Kidney epithelial cell (primary cell): ENCODE data around the gene NALF2. TPM values are rescaled to one million over a fixed set of nuclear protein-coding genes. Genes with fewer than 3 reads are reported as not detected.

Experiments used
- DNase-seq: peaks from one replicate; pipeline ENCODE4 v3.0.0-alpha.2; 2010; ENCODE audit warnings: low read depth
- H3K27me3 ChIP-seq: 2 replicates; pipeline ENCODE4 v1.6.0; 2011; ENCODE audit warnings: low read length; ENCODE audit not compliant: control insufficient read depth, insufficient read depth
- H3K36me3 ChIP-seq: 2 replicates; pipeline ENCODE4 v1.5.1; 2011; ENCODE audit warnings: low read length; ENCODE audit not compliant: control insufficient read depth, insufficient read depth
- H3K4me3 ChIP-seq: 2 replicates; pipeline ENCODE4 v1.5.1; 2011; ENCODE audit warnings: low read depth, mild to moderate bottlenecking, control low read depth, low read length
- CTCF ChIP-seq: IDR thresholded peaks from 2 replicates; pipeline ENCODE4 v1.5.1; 2011; ENCODE audit warnings: mild to moderate bottlenecking, moderate library complexity, low read length, control low read depth, inconsistent platforms; ENCODE audit not compliant: insufficient read depth, poor library complexity, severe bottlenecking
- total RNA-seq: library from RNA; depleted of rRNA; stranded (reverse); fragments of >200 nt; gene quantifications from 2 replicates; pipeline ENCODE4 v1.2.3, GENCODE V29; 2015

NALF2 gene
- total RNA-seq, 1 donor from 2014 or later: 3.6 TPM

- TF ChIP-seq CTCF: no peak
- Histone ChIP-seq H3K4me3 (no peak overlapping the region), H3K27me3 (peaks cover 18% of the 10 kb centered on the region), H3K36me3 (no peaks in the 10 kb centered on the region)
- no peak for DNase-seq
These were observed 6.9 kb downstream of the NALF2 start for GRCh38 chrX:69510914-69511513.

GRCh38 chrX:69522052-69522451 lies 17.9 kb downstream of the NALF2 start:
- no peaks in the 10 kb centered on the region for H3K27me3 ChIP-seq
- H3K36me3 ChIP-seq: no peaks in the 10 kb centered on the region
- TF ChIP-seq CTCF: no peak
- no peak for DNase-seq
- no peak overlapping the region for H3K4me3 ChIP-seq

GRCh38 chrX:69523314-69523713 lies 19.2 kb downstream of the NALF2 start:
- H3K4me3 ChIP-seq: no peak overlapping the region
- no peaks in the 10 kb centered on the region for H3K27me3 ChIP-seq
- no peak for TF ChIP-seq CTCF
- DNase-seq: no peak
- no peaks in the 10 kb centered on the region for H3K36me3 ChIP-seq

- Histone ChIP-seq H3K36me3 (no peaks in the 10 kb centered on the region), H3K4me3 (no peak overlapping the region), H3K27me3 (no peaks in the 10 kb centered on the region)
- no peak for TF ChIP-seq CTCF
- DNase-seq: no peak
These were observed 20.7 kb downstream of the NALF2 start for GRCh38 chrX:69524781-69525363.

GRCh38 chrX:69530306-69530705 lies 26.2 kb downstream of the NALF2 start:
- no peak for DNase-seq
- Histone ChIP-seq H3K36me3 (no peaks in the 10 kb centered on the region), H3K27me3 (no peaks in the 10 kb centered on the region), H3K4me3 (no peak overlapping the region)
- no peak for TF ChIP-seq CTCF
